22Rv1 (cell line): ENCODE measurements around the gene CALML3.

Experiments used
- CTCF ChIP-seq: fragments of 450-650 bp; IDR thresholded peaks from 2 replicates; pipeline ENCODE4 v1.5.1; 2017; ENCODE audit warnings: mild to moderate bottlenecking
- ZFX ChIP-seq: fragments of 450-650 bp; IDR thresholded peaks from 2 replicates; pipeline ENCODE4 v1.6.1; 2017; ENCODE audit warnings: antibody characterized with exemption, borderline replicate concordance

DNA sequence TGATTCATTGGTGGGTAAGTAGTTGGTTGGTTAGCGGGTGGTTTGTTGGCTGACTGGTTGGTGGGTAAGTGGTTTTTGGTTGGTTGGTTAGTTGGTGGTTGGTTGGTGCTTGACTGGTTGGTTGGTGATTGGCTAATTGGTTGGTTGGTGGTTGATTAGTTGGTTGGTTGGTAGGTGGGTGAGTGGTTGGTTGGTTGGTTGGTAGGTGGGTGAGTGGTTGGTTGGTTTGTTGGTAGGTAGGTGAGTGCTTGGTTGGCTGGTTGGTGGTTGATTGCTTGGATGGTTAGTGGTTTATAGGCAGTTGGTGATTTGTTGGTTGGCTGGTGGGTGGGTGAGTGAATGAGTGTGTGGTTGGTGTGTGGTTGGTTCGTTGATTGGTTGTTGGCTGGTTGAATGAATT is 44.2 kb downstream of the CALML3 start:
- TF ChIP-seq CTCF (no peak), ZFX (no peak)
